Gastroesophageal sphincter (tissue), 4 donors: ENCODE measurements around the gene RPL27A. TPM values are rescaled to one million over a fixed set of nuclear protein-coding genes. Genes with fewer than 3 reads are reported as not detected.
"Not testable (repeated sequence)": the region's sequence is repeated elsewhere in the genome, so short reads cannot be mapped to it uniquely, and the experiment has no call there.

Experiments
- ATAC-seq: fragments of 150-250 bp; one replicate; pipeline ENCODE4 v1.9.1; 2016; ENCODE audit warnings: mild to moderate bottlenecking, moderate library complexity
- H3K27ac ChIP-seq, 4 donors: fragments of 200-600 bp; sonication (generic) in 3 of 4; 1 replicate in 3 of 4; 2 replicates in 1 of 4; pipeline ENCODE4 v1.5.1; 2016 to 2019
- H3K27me3 ChIP-seq: fragments of 200-600 bp; sonication (generic); one replicate; pipeline ENCODE4 v1.5.1; 2019
- H3K36me3 ChIP-seq, 2 donors: fragments of 200-600 bp; sonication (generic); one replicate each; pipeline ENCODE4 v1.5.1; 2019; ENCODE audit warnings: control low read depth in 1 of 2
- H3K4me1 ChIP-seq, 3 donors: fragments of 200-600 bp; sonication (generic); 1 replicate in 2 of 3; 2 replicates in 1 of 3; pipeline ENCODE4 v1.5.1; 2016 to 2019; ENCODE audit warnings: control low read depth in 2 of 3
- H3K4me3 ChIP-seq, 2 donors: fragments of 200-600 bp; sonication (generic); one replicate each; pipeline ENCODE4 v1.5.1; 2019; ENCODE audit warnings: mild to moderate bottlenecking in 1 of 2, moderate library complexity in 1 of 2
- H3K9me3 ChIP-seq, 3 donors: fragments of 200-600 bp; sonication (generic); one replicate each; pipeline ENCODE4 v1.5.1; 2017 to 2019; ENCODE audit warnings: control low read depth in 2 of 3
- EP300 ChIP-seq: sonication (generic); formaldehyde crosslinking; IDR thresholded peaks from one replicate; pipeline ENCODE4 v1.6.1; 2017; ENCODE audit warnings: antibody characterized with exemption, mild to moderate bottlenecking
- POLR2A ChIP-seq, 2 donors: fragments of 450-650 bp; IDR thresholded peaks; one replicate each; pipeline ENCODE4 v1.6.1; 2017; ENCODE audit warnings: antibody characterized with exemption in 2 of 2, mild to moderate bottlenecking in 2 of 2, moderate library complexity in 1 of 2
- POLR2AphosphoS5 ChIP-seq: sonication (generic); formaldehyde crosslinking; IDR thresholded peaks from one replicate; pipeline ENCODE4 v1.6.1; 2017; ENCODE audit warnings: antibody characterized with exemption
- WGBS, 2 donors: methylation state at CpG; one replicate each; pipeline ENCODE4 v1.1.5; 2018; ENCODE audit warnings: low coverage in 1 of 2; 5-methylcytosine and 5-hydroxymethylcytosine counted together
- total RNA-seq, 4 donors: library from RNA; depleted of rRNA; stranded (reverse); fragments of >200 nt; gene quantifications; one replicate each; pipeline ENCODE4 v1.1.0, GENCODE V29; 2016
- TF ChIP-seq, protein P1 (sequence below), 4 experiments: fragments of 200-600 bp in 2 of 4; fragments of 450-650 bp in 2 of 4; sonication (generic) in 1 of 4; IDR thresholded peaks; one replicate each; pipeline ENCODE4 v1.5.1; 2017 to 2019; ENCODE audit warnings: antibody characterized with exemption in 4 of 4, mild to moderate bottlenecking in 2 of 4, moderate library complexity in 2 of 4

Gene RPL27A
- total RNA-seq, 4 donors from 2014 or later: 706 to 1,423 (median 903) TPM

DNA sequence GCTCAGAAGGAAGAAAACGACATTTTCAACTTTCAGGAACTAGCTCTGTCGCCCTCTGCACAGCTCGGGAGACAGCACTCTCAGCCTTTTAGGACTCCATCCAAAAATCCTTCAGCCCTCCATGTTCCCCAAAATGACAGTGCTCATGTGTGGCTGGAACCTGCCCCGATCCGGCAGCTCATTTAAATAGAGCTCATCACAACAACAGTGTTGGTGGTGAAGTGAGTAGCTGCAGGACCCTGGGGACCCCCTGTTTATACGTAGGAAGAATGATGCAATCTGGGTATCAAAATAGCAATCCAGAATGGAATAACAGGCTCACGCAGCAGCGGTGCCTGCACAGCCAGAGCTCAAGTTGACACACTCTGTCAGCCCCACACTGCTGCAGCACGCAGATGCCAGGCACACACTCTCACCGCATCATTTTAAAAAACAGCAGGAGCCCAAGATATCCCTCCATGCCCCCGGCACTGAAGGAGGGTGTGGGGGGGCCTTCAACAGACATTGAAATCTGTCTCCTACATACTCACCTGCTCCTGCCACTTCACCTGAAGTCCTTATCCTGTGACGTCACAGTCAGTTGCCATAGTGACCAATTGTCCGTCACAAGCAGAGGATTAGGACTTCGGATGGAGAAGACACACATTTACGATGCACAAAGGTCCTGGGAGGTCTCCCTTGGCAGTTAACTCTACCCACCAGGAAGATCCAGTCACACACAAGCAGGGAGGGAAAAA, 24.1 kb upstream of the RPL27A start:
- Histone ChIP-seq H3K4me3 (no peak overlapping the region), H3K27ac (no peak overlapping the region), H3K27me3 (no peaks in the 10 kb centered on the region), H3K4me1 (no peaks in the 10 kb centered on the region), H3K9me3 (no peaks in the 10 kb centered on the region), H3K36me3 (peaks cover 0 to 4% of the 10 kb centered on the region in 2 donors)
- TF ChIP-seq POLR2A (IDR thresholded peaks at IDR 0.05): no peak
- TF ChIP-seq POLR2AphosphoS5: no peak
- TF ChIP-seq, protein P1, sequence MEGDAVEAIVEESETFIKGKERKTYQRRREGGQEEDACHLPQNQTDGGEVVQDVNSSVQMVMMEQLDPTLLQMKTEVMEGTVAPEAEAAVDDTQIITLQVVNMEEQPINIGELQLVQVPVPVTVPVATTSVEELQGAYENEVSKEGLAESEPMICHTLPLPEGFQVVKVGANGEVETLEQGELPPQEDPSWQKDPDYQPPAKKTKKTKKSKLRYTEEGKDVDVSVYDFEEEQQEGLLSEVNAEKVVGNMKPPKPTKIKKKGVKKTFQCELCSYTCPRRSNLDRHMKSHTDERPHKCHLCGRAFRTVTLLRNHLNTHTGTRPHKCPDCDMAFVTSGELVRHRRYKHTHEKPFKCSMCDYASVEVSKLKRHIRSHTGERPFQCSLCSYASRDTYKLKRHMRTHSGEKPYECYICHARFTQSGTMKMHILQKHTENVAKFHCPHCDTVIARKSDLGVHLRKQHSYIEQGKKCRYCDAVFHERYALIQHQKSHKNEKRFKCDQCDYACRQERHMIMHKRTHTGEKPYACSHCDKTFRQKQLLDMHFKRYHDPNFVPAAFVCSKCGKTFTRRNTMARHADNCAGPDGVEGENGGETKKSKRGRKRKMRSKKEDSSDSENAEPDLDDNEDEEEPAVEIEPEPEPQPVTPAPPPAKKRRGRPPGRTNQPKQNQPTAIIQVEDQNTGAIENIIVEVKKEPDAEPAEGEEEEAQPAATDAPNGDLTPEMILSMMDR (IDR thresholded peaks at IDR 0.05): no peak
- TF ChIP-seq EP300: no peak
- 65 to 73% methylated on average over 3 to 10 of the region's 15 CpGs for WGBS, 2 donors
- peak; percentile 48 for ATAC-seq

DNA sequence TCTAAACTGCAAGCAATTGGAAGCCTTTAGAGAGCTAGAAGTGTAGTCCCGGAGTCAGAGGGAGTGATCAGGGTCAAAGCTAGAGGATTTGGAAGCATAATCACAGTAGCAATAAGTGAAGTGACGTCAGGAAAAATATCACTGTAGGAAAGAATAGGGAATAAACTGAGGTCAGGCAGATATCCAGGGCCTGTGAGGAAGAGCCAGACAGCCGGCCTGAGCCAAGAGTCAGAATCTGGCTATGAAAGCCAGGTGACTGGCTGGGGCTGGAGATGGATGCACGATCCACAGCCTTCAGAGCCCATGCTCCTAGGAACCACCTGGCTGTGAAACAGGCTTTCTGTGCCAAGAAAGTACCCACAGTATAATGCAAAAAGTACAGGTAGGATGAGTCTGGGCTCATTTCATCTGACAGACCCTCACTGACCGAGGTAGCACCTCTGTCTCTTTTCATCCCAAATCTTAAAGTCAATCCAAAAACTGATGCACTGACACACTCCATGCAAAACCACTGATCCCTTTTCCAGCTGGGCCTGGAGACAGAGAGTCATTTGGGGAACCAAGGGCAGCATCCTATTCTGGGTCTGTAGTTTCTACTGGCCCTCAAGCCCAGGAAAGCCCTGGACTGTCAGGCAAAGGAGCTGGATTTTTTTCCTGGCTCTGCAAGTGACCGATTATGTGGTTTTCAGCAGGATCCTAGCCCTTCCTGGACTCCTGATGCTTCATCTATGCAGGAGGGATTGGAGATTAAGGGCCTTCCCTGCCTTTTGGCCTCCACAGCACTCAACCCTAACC, 21.4 kb upstream of the RPL27A start:
- ATAC-seq: no peak
- 62 to 64% methylated on average over 5 to 6 of the region's 6 CpGs for WGBS, 2 donors
- no peak for TF ChIP-seq POLR2A (IDR thresholded peaks at IDR 0.05)
- TF ChIP-seq EP300: no peak
- no peak for TF ChIP-seq POLR2AphosphoS5
- TF ChIP-seq, protein P1 (IDR thresholded peaks at IDR 0.05): no peak
- Histone ChIP-seq H3K9me3 (no peaks in the 10 kb centered on the region), H3K36me3 (peaks cover 0 to 4% of the 10 kb centered on the region in 2 donors), H3K4me3 (no peak overlapping the region), H3K4me1 (no peaks in the 10 kb centered on the region), H3K27me3 (no peaks in the 10 kb centered on the region), H3K27ac (no peak overlapping the region)

DNA sequence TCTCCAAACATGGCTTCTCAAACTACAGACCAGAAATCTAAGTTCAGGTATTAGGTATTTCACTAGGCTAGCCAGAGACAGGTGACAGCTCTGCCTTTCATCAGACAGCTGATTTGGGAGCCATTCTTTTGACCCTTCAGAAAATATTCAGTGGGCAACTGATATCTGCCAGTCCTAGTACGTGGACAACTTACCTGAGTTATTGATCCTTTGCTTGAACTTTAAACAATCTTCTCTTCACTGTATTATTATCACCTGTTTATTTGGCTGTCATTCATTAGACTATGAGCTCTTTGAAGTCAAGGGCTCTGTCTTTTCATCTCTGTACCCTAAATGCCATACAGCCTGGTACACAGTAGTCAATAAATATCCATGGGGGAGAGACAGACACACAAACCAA, 17.4 kb upstream of the RPL27A start:
- Histone ChIP-seq H3K27ac (no peak overlapping the region), H3K27me3 (no peaks in the 10 kb centered on the region), H3K4me3 (no peak overlapping the region), H3K9me3 (no peaks in the 10 kb centered on the region), H3K4me1 (no peaks in the 10 kb centered on the region), H3K36me3 (peaks cover 0 to 15% of the 10 kb centered on the region in 2 donors)
- 100% methylated on average over 1 of the region's 1 CpG for WGBS, 2 donors
- TF ChIP-seq, protein P1 (IDR thresholded peaks at IDR 0.05): no peak
- no peak for TF ChIP-seq POLR2A (IDR thresholded peaks at IDR 0.05)
- TF ChIP-seq POLR2AphosphoS5: no peak
- TF ChIP-seq EP300: no peak
- ATAC-seq: no peak

- H3K9me3 ChIP-seq, H3K4me3 ChIP-seq, ATAC-seq, H3K27me3 ChIP-seq: not testable (repeated sequence)
- H3K36me3 ChIP-seq: peaks cover 0 to 10% of the 10 kb centered on the region in 2 donors
- WGBS, 2 donors: 97 to 100% methylated on average over 2 to 5 of the region's 6 CpGs
- H3K4me1 ChIP-seq: peaks cover 5 to 23% (median 10%) of the 10 kb centered on the region in 3 donors
- peak overlapping the region in 1 of 4 donors; percentile 81 for H3K27ac ChIP-seq
Measured at GRCh38 chr11:8670081-8670480, 12.5 kb upstream of the RPL27A start.

DNA sequence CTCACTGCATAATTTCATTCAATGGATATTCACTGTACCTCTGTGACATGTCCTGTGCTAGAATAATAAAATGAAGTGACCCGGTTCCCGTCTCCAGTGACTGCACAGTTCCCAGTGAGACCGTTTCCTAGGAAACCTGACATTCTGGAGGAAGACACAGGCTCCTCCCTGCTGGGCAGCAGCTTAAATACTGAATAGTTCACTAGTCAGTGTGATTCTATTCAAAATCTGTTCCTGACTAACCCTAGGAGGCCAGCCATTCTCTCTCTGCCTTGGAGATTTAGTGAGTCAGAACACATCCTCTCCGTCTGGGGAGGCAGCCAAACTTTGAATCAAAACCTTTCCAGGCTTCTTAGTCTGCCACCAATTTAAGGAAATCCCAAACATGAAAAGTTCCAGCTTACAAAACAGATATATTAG, 11.4 kb upstream of the RPL27A start:
- ATAC-seq: peak; percentile 90
- H3K9me3 ChIP-seq: no peaks in the 10 kb centered on the region
- H3K4me3 ChIP-seq: no peak overlapping the region
- peaks cover 5 to 23% (median 10%) of the 10 kb centered on the region in 3 donors for H3K4me1 ChIP-seq
- peak overlapping the region; percentile 60 to 87 (median 82) for H3K27ac ChIP-seq
- H3K36me3 ChIP-seq: peaks cover 0 to 10% of the 10 kb centered on the region in 2 donors
- TF ChIP-seq POLR2AphosphoS5 (peak; percentile 42), EP300 (no peak), POLR2A (IDR thresholded peaks at IDR 0.05) (no peak)
- TF ChIP-seq, protein P1 (IDR thresholded peaks at IDR 0.05): no peak
- H3K27me3 ChIP-seq: no peaks in the 10 kb centered on the region
- 0 to 11% methylated on average over 2 to 3 of the region's 4 CpGs for WGBS, 2 donors
